Lung microvascular endothelial cell (primary cell): ENCODE measurements around the gene RNLS. TPM values are rescaled to one million over a fixed set of nuclear protein-coding genes. Genes with fewer than 3 reads are reported as not detected.
A peak's percentile ranks its signal among the peaks of the same experiment; 100 is the strongest.

Source experiments
- DNase-seq, 2 donors: peaks; one replicate each; pipeline versions ENCODE4 v3.0.0 to v3.0.0-alpha.2; 2010; ENCODE audit warnings: low read depth in 2 of 2
- total RNA-seq: library from RNA; depleted of rRNA; stranded (reverse); fragments of >200 nt; gene quantifications from 2 replicates; pipeline ENCODE4 v1.2.1, GENCODE V29; 2014

RNLS gene
- total RNA-seq, 1 donor from 2014 or later = 0.60 TPM

GRCh38 chr10:88347597-88348304 lies 235.4 kb downstream of the RNLS start:
- DNase-seq = no peak

- DNase-seq = no peak
These were observed 236.1 kb downstream of the RNLS start for GRCh38 chr10:88347022-88347421.

GRCh38 chr10:88346144-88346977 lies 236.8 kb downstream of the RNLS start:
- no peak for DNase-seq

GRCh38 chr10:88343761-88344484 lies 239.2 kb downstream of the RNLS start:
- DNase-seq = peak in 1 of 2 donors; percentile 4

GRCh38 chr10:88342733-88343310 lies 240.3 kb downstream of the RNLS start:
- DNase-seq = no peak

- DNase-seq = no peak
These were observed 246.0 kb downstream of the RNLS start for GRCh38 chr10:88337134-88337533.

GRCh38 chr10:88336334-88336733 lies 246.8 kb downstream of the RNLS start:
- no peak for DNase-seq

GRCh38 chr10:88333248-88333630 lies 249.9 kb downstream of the RNLS start:
- DNase-seq = no peak

- no peak for DNase-seq
These were observed 250.4 kb downstream of the RNLS start for GRCh38 chr10:88332503-88333247.

GRCh38 chr10:88330174-88330573 lies 252.9 kb downstream of the RNLS start:
- DNase-seq = no peak

GRCh38 chr10:88322324-88323063 lies 260.6 kb downstream of the RNLS start:
- DNase-seq = no peak

GRCh38 chr10:88319960-88320517 lies 263.1 kb downstream of the RNLS start:
- DNase-seq = no peak

- DNase-seq = peak; percentile 6 to 8
These were observed 264.3 kb downstream of the RNLS start for GRCh38 chr10:88318803-88319202.

- DNase-seq = no peak
These were observed 266.0 kb downstream of the RNLS start for GRCh38 chr10:88317099-88317498.

- DNase-seq = no peak
These were observed 266.7 kb downstream of the RNLS start for GRCh38 chr10:88316292-88316861.

- no peak for DNase-seq
These were observed 267.4 kb downstream of the RNLS start for GRCh38 chr10:88315755-88316154.

- no peak for DNase-seq
These were observed 268.8 kb downstream of the RNLS start for GRCh38 chr10:88314362-88314761.

- no peak for DNase-seq
These were observed 269.2 kb downstream of the RNLS start for GRCh38 chr10:88313878-88314277.

GRCh38 chr10:88312855-88313254 lies 270.3 kb downstream of the RNLS start:
- no peak for DNase-seq

- no peak for DNase-seq
These were observed 271.9 kb downstream of the RNLS start for GRCh38 chr10:88311264-88311663.
